Hepatocyte (in vitro differentiated cells): ENCODE results near the gene GUCD1.

Experiments used
- EZH2 ChIP-seq: fragments of 200-600 bp; sonication (generic); IDR thresholded peaks from 2 replicates; pipeline ENCODE4 v1.6.1; 2016; ENCODE audit warnings: antibody characterized with exemption, mild to moderate bottlenecking, borderline replicate concordance
- EZH2phosphoT487 ChIP-seq: fragments of 200-600 bp; sonication (generic); IDR thresholded peaks from one replicate; pipeline ENCODE4 v1.6.1; 2018; ENCODE audit warnings: antibody characterized with exemption, mild to moderate bottlenecking, low read depth, moderate library complexity; ENCODE audit not compliant: unreplicated experiment, severe bottlenecking
- TF ChIP-seq, protein P1 (sequence below): fragments of 200-600 bp; sonication (generic); IDR thresholded peaks from 2 replicates; pipeline ENCODE4 v1.5.1; 2016; ENCODE audit warnings: antibody characterized with exemption, mild to moderate bottlenecking; ENCODE audit not compliant: poor library complexity

DNA sequence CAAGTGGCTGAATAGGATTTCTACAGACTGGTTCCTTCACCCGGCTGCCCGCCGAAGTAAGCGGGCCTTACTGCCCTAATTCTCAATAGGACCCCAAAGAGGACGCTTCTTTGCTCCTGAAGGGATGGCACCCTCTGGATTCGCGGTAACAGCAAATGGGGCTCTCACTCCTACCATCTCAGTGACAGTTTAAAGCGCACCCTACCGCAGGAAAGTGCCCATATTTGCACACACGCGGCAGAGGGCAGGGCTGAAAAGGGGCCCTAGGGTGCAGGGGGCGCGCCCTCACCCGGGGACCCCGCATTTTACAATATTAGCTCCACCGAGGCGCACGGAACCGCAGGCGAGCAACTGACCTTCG lies 60.8 kb downstream of the GUCD1 start:
- TF ChIP-seq, protein P1, sequence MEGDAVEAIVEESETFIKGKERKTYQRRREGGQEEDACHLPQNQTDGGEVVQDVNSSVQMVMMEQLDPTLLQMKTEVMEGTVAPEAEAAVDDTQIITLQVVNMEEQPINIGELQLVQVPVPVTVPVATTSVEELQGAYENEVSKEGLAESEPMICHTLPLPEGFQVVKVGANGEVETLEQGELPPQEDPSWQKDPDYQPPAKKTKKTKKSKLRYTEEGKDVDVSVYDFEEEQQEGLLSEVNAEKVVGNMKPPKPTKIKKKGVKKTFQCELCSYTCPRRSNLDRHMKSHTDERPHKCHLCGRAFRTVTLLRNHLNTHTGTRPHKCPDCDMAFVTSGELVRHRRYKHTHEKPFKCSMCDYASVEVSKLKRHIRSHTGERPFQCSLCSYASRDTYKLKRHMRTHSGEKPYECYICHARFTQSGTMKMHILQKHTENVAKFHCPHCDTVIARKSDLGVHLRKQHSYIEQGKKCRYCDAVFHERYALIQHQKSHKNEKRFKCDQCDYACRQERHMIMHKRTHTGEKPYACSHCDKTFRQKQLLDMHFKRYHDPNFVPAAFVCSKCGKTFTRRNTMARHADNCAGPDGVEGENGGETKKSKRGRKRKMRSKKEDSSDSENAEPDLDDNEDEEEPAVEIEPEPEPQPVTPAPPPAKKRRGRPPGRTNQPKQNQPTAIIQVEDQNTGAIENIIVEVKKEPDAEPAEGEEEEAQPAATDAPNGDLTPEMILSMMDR, result no peak
- TF ChIP-seq EZH2 (no peak), EZH2phosphoT487 (no peak)
